Limb (tissue), 2 donors: Measurements from ENCODE around the gene LHX6.

ENCODE experiments used
- DNase-seq, 2 donors: peaks; one replicate each; pipeline ENCODE4 v3.0.0-alpha.2; 2016; ENCODE audit errors: extremely low spot score in 2 of 2

Gene LHX6

GRCh38 chr9:122228568-122229484, at the start of gene LHX6:
Gene LHX6 (minus strand): TSS chr9:122228957. CDS start chr9:122228740, 217 bp downstream.
- DNase-seq = peak in 1 of 2 donors; percentile 53

- DNase-seq = no peak
Observed at GRCh38 chr9:122277285-122277897, 48.6 kb upstream of the LHX6 start.

- no peak for DNase-seq
Observed at GRCh38 chr9:122276096-122276495, 47.3 kb upstream of the LHX6 start.

GRCh38 chr9:122274055-122274454, 45.3 kb upstream of the LHX6 start:
- no peak for DNase-seq

GRCh38 chr9:122268041-122268814, 39.5 kb upstream of the LHX6 start:
- DNase-seq = no peak

- DNase-seq = no peak
Observed at GRCh38 chr9:122265149-122265915, 36.6 kb upstream of the LHX6 start.

GRCh38 chr9:122264360-122265148, 35.8 kb upstream of the LHX6 start, which contains the start of the genes MRRF and RBM18:
Gene MRRF (plus strand): TSS chr9:122264882. CDS start chr9:122270892, 6,010 bp downstream.
Gene RBM18 (minus strand): TSS chr9:122264840. CDS start chr9:122261492, 3,348 bp downstream.
- peak; percentile 92 to 96 for DNase-seq

GRCh38 chr9:122263699-122264349, 35.1 kb upstream of the LHX6 start:
- no peak for DNase-seq

- DNase-seq = no peak
Observed at GRCh38 chr9:122262073-122262472, 33.3 kb upstream of the LHX6 start.

GRCh38 chr9:122261469-122261881, 32.7 kb upstream of the LHX6 start:
- peak in 1 of 2 donors; percentile 34 for DNase-seq

- DNase-seq = no peak
Observed at GRCh38 chr9:122258886-122259415, 30.2 kb upstream of the LHX6 start.

- DNase-seq = no peak
Observed at GRCh38 chr9:122256206-122256605, 27.4 kb upstream of the LHX6 start.

- DNase-seq = no peak
Observed at GRCh38 chr9:122254761-122255160, 26.0 kb upstream of the LHX6 start.

GRCh38 chr9:122252796-122253195, 24.0 kb upstream of the LHX6 start:
- DNase-seq = no peak

GRCh38 chr9:122251351-122251750, 22.6 kb upstream of the LHX6 start:
- no peak for DNase-seq

- no peak for DNase-seq
Observed at GRCh38 chr9:122248448-122248865, 19.7 kb upstream of the LHX6 start.

GRCh38 chr9:122246666-122247065, 17.9 kb upstream of the LHX6 start:
- DNase-seq = no peak

- no peak for DNase-seq
Observed at GRCh38 chr9:122244349-122244748, 15.6 kb upstream of the LHX6 start.

- DNase-seq = no peak
Observed at GRCh38 chr9:122239722-122240121, 11.0 kb upstream of the LHX6 start.
